Frontal cortex (tissue), 4 donors: Measurements from ENCODE around the gene LSP1. TPM values are rescaled to one million over a fixed set of nuclear protein-coding genes. Genes with fewer than 3 reads are reported as not detected.
"Not testable (repeated sequence)": the region's sequence is repeated elsewhere in the genome, so short reads cannot be mapped to it uniquely, and the experiment has no call there.

Experiments
- DNase-seq, 2 donors: peaks; one replicate each; pipeline ENCODE4 v3.0.0; 2012; ENCODE audit warnings: low spot score in 2 of 2
- FAIRE-seq: peaks from 2 replicates; lab custom pipeline; 2012; peaks lifted over from hg19 to GRCh38; lab: Jason Lieb, UNC
- total RNA-seq: library from RNA; depleted of rRNA; stranded (reverse); fragments of >200 nt; gene quantifications from one replicate; pipeline ENCODE4 v1.2.3, GENCODE V29; 2014
- donor health status: control.
- donor health status: control.
- donor health status: control.

LSP1 gene
- total RNA-seq, 1 donor from 2014 or later, result 0.82 TPM

DNA sequence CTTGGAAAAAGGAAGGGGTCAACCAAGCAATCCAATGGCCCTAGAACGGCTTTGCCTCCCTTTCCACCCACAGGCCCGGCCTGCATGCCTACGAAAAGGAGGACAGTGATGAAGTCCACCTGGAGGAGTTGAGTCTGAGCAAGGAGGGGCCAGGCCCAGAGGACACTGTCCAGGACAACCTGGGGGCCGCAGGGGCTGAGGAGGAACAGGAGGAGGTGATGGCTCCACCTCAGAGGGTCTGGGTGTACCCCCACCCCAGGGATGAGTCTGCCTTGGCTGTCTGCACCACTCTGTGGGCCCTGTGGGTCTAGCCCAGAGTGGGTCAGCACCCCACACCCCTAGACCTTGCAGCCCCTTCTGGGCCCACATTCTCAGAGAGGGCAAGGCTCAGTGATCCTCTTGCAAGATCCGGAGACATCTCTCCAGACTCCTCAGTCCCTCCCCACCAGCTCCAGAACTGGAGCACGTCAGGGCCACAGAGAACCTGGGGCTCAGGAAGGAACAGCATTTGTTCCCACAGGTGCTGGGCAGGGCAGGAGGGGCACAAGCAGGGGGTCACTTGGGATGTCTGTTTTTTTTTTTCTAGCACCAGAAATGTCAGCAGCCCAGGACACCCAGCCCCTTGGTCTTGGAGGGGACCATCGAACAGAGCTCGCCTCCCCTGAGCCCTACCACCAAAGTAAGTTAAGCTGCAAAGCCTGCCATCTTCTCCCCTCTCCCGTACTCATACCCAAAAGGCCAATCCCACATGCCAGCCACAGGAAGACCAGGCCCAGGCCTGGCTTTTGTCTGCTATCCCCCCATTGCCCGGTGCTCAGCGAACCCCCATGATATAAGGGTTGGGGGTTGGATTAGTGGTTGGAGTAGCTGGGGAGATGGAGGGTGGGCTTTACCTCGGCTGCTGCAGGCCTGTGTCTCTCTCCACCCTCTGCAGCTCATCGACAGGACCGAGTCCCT, 30.7 kb downstream of the LSP1 start:
- FAIRE-seq (no peak), DNase-seq (no peak)

- peak in 1 of 2 donors; percentile 19 for DNase-seq
- no peak for FAIRE-seq
Measured at GRCh38 chr11:1884303-1884700, 31.4 kb downstream of the LSP1 start.

DNA sequence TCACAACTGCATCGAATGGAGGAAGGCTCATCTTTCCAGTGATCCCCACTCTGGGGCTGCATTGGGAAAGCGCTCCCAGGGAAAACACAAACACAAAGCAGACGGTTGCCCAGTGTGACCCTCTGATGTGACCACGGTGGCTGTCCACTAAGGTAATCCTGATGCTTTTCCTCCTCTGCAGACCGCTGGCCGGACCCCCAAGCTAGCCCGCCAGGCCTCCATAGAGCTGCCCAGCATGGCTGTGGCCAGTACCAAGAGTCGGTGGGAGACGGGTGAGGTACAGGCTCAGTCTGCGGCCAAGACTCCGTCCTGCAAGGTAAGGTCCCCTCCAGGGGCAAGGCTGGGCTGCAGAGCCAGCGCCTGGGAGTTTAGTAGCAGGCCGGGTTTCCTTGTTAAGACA, 33.7 kb downstream of the LSP1 start:
- not testable (repeated sequence) for FAIRE-seq, DNase-seq

DNA sequence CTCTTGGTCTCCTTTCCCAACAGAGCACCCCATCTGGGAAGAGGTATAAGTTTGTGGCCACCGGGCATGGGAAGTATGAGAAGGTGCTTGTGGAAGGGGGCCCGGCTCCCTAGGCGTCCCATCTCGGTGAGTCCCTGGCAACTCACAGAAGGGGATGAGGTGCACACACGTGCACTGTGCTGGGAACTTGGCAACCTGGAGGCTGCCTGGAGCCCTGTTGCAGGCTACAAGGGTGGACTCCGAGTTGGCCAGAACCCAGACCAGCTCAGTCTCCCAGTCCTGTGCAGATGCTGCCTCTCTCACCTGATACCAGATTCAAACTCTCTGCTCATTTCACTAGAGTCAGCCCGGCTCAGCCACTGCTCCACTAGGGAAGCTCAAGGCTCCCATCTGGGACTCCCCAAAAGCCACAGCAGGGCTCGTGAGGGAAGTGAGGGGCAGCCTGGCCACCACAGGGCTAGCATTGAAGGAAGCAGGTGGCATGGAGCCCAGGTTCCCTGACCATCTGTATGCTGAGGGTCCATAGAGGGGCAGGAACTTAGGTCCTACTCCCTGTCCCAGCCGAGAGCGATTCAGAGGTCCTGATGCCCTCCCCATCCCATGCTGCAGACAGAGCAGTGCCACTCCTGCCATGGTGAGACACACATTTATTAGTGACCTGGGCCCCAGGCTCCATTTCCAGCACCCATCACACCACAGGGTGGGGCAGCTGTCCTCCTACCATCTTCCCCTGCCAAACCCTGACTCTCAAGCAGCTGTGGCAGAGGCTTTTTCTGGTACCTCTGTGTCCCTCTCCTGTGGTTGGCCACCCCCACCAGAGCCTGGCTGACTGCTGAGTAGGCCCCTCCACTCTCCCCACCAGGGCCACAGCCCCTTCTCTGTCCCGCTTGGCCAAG, 34.8 kb downstream of the LSP1 start:
- FAIRE-seq, result no peak

GRCh38 chr11:1888347-1888753, 35.5 kb downstream of the LSP1 start:
- DNase-seq (no peak), FAIRE-seq (no peak)

More for the DNA sequence above, 34.8 kb downstream of the LSP1 start:
- no peak for DNase-seq

- DNase-seq, result no peak
- no peak for FAIRE-seq
Measured at GRCh38 chr11:1888811-1889210, 35.9 kb downstream of the LSP1 start.

- FAIRE-seq, result no peak
- DNase-seq, result no peak
Measured at GRCh38 chr11:1889224-1889930, 36.5 kb downstream of the LSP1 start.

DNA sequence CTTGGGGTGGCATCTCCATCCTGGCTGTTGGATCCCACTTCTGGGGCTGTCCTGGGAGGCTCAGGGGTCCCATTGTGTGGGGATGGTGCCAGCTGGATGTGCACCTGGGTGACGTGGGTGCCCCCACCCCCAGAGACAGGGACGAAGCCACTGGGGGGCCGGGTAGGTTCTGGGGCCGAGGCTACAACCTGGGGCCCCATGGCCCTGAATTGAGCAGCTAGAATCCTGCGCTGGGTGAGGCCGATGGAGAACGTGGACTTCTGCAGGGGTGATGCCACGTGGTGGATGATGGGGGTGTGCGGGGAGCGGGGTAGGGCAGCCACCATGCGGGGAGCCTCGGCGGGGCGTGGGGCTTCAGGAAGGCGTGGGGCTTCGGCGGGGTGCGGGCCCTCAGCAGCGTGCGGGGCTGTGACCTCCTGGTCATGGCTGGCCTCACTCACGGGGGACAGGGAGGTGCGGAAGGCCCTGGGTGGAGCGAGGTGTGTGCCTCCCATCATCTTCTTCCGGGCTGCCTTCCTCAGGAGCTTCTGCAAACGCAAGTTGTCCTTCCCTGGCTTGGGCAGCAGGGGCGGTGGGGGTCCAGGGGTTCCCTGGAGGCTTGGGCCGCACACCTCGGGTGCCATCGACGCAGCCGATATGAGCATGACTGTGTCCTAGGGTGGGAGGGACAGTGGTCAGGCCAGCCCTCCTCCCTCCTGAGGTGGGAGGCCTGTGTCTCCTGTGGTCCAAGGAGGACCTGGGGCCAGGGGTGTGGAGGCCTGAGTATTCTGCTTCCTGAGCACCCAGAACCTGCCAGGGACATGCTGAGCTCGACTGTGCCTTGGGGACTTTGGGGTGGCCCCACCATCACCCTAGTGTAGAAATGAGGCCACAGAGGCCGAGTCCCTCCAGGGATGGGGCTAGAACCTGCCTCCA, 37.3 kb downstream of the LSP1 start:
- no peak for FAIRE-seq
- peak in 1 of 2 donors; percentile 35 for DNase-seq

GRCh38 chr11:1890856-1891830, 38.3 kb downstream of the LSP1 start:
- DNase-seq (no peak), FAIRE-seq (no peak)

- no peak for FAIRE-seq
- DNase-seq, result no peak
Measured at GRCh38 chr11:1891831-1892115, 38.9 kb downstream of the LSP1 start, which contains the start of gene PRR33. Gene PRR33, minus strand, starts transcription at chr11:1891895. Its CDS starts 1,311 bp downstream, at chr11:1890584.

DNA sequence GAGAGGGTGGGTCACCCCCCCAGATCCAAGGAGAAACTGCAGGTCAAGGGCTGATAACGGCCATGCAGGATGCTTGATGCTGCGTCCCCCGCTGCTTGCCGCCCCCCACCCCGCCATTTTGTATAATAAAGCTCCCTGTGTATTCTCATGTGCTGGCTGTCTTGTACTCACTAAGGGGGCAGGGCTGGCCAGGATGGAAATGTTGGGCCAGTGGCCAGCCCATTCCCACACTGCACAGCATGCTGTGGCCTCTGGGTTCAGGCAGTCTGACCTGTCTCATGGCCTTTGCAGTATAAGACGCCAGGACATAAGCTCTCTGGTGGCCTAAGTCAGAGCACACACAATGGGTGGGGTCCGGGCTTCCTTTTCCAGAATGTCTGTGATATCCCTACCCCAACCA, 39.2 kb downstream of the LSP1 start:
- DNase-seq (no peak), FAIRE-seq (no peak)

- DNase-seq, result no peak
- no peak for FAIRE-seq
Measured at GRCh38 chr11:1892558-1892957, 39.7 kb downstream of the LSP1 start.

- DNase-seq (no peak), FAIRE-seq (no peak)
Measured at GRCh38 chr11:1893581-1894359, 40.9 kb downstream of the LSP1 start.

DNA sequence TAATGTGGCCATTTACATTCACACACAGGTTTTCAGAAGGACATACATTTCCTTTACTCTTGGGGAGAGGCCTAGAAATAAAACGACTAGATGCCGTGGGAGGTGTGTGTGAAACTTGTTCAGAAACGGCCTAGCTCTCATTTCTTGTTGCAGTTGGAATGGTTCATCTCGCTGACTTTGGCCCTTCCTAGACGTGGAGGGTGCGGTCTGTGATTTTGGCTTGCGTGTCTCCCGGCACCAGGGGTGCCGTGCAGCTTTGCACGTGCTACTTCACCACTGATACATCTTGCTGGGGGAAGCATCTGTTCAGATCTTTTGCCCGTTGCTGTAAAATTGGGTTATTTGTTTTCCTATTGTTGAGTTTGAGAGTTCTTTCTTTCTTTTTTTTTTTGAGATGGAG, 41.9 kb downstream of the LSP1 start:
- DNase-seq (no peak), FAIRE-seq (no peak)

GRCh38 chr11:1896468-1896867, 43.6 kb downstream of the LSP1 start:
- DNase-seq (no peak), FAIRE-seq (no peak)

DNA sequence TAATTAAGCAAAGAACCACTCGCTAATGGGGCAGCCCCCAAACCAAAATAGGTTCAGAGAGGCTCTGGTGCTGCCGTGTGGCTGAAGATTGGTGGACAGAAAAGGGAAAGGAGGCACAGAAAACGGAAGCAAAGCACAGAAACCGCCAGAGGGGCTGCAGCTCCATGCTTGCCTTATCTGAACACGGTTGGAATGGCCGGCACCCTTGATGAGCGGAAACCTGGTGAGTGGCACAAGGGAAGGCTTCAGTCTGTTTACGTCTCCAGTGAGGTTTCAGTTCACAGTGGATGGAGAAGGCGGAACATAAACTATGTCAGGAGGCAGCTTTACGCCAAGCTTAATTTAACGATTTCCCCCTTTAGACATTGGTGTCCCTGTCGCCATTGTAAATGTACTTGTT, 44.0 kb downstream of the LSP1 start:
- DNase-seq, result no peak
- no peak for FAIRE-seq

DNA sequence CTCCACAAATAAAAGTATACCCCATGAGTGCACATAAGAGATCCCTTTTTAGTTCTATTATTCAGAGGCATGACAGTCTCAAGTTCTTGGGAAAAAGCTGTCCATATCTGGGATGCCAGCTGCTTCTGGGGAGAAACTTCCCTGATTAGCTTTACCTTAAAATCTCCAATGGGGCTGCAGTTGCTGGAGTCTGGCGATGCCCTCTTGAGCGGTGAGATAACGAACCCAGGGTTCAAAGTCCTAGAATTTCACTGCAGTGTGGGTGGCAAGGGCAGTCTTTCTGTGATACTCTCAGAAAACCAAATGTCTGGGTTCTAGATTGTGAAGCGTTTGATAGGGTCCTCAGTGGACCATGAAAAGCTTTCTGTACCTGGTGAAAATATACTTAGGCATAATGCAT, 46.2 kb downstream of the LSP1 start:
- no peak for DNase-seq
- no peak for FAIRE-seq
